K562 (cell line): ENCODE results near the gene PPT2. TPM values are rescaled to one million over a fixed set of nuclear protein-coding genes. Genes with fewer than 3 reads are reported as not detected.

ENCODE experiments used
- ARID1B ChIP-seq: fragments of 450-650 bp; IDR thresholded peaks from 2 replicates; pipeline ENCODE4 v1.6.1; 2016; ENCODE audit warnings: antibody characterized with exemption, mild to moderate bottlenecking, inconsistent platforms
- ATF7 ChIP-seq: fragments of 450-650 bp; IDR thresholded peaks from 2 replicates; pipeline ENCODE4 v1.7.1; 2014; ENCODE audit warnings: mild to moderate bottlenecking, moderate library complexity
- DPF2 ChIP-seq: fragments of 450-650 bp; IDR thresholded peaks from 2 replicates; pipeline ENCODE4 v1.6.1; 2016
- ETV5 ChIP-seq: sonication (generic); formaldehyde crosslinking; IDR thresholded peaks from 2 replicates; pipeline ENCODE4 v1.4.0; 2020; ENCODE audit warnings: low read depth, mild to moderate bottlenecking, missing genetic modification reagents
- HSF4 ChIP-seq: fragments of 250-450 bp; sonication (Bioruptor Pico); IDR thresholded peaks from 2 replicates; pipeline ENCODE4 v2.1.2; 2022; ENCODE audit warnings: mild to moderate bottlenecking, moderate library complexity, borderline replicate concordance
- KLF16 ChIP-seq: IDR thresholded peaks from 2 replicates; pipeline ENCODE4 v1.6.1; 2016; ENCODE audit warnings: antibody characterized with exemption
- MBD2 ChIP-seq: sonication (generic); IDR thresholded peaks from 2 replicates; pipeline ENCODE4 v1.6.1; 2016; ENCODE audit warnings: low read depth, borderline replicate concordance
- MECOM ChIP-seq: fragments of 250-450 bp; sonication (Bioruptor Pico); IDR thresholded peaks from 2 replicates; pipeline ENCODE4 v1.8.0; 2022; ENCODE audit warnings: inconsistent platforms
- MEIS2 ChIP-seq: fragments of 450-650 bp; IDR thresholded peaks from 2 replicates; pipeline ENCODE4 v1.6.1; 2014; ENCODE audit warnings: mild to moderate bottlenecking; ENCODE audit not compliant: partially characterized antibody
- NCOR1 ChIP-seq: fragments of 450-650 bp; IDR thresholded peaks from 2 replicates; pipeline ENCODE4 v1.6.1; 2016; ENCODE audit warnings: mild to moderate bottlenecking, moderate library complexity
- POLR2A ChIP-seq: fragments of 450-650 bp; conservative IDR thresholded peaks from 2 replicates; pipeline ENCODE4 v1.6.1; 2016
- POLR2B ChIP-seq: fragments of 450-650 bp; IDR thresholded peaks from 2 replicates; pipeline ENCODE4 v1.6.1; 2018; ENCODE audit warnings: low read depth; ENCODE audit not compliant: partially characterized antibody
- RBFOX2 ChIP-seq: fragments of 200-400 bp; formaldehyde crosslinking; IDR thresholded peaks from 2 replicates; pipeline ENCODE4 v1.6.1; 2017; ENCODE audit warnings: low read depth, mild to moderate bottlenecking, low read length, moderate library complexity
- ZNF263 ChIP-seq: sonication (generic); formaldehyde crosslinking; IDR thresholded peaks from 2 replicates; pipeline ENCODE4 v1.8.0; 2022; ENCODE audit warnings: mild to moderate bottlenecking, missing genetic modification reagents, borderline replicate concordance
- ZNF347 ChIP-seq: fragments of 450-650 bp; formaldehyde crosslinking; IDR thresholded peaks from 2 replicates; pipeline ENCODE4 v1.4.0; 2020; ENCODE audit warnings: low read depth, mild to moderate bottlenecking, moderate library complexity
- ZNF57 ChIP-seq: fragments of 450-650 bp; formaldehyde crosslinking; IDR thresholded peaks from 2 replicates; pipeline ENCODE4 v1.4.0; 2020; ENCODE audit warnings: mild to moderate bottlenecking, moderate library complexity
- ZNF740 ChIP-seq, 3 experiments: fragments of 200-800 bp in 1 of 3; sonication (Bioruptor generic) in 1 of 3; sonication (generic) in 1 of 3; formaldehyde crosslinking in 1 of 3; IDR thresholded peaks; 2 replicates each; pipeline versions ENCODE4 v1.6.1 to v1.8.0; 2016 to 2022; ENCODE audit warnings: mild to moderate bottlenecking in 2 of 3, missing compliant biosample characterization in 2 of 3, missing genetic modification characterization in 2 of 3, missing genetic modification reagents in 1 of 3
- polyA plus RNA-seq, 8 experiments: library from polyadenylated mRNA; depleted of rRNA in 4 of 8; stranded (reverse) in 5 of 8; unstranded in 3 of 8; fragments of >200 nt; fragmentation: Nextera tagmentation in 2 of 8; fragmentation: Illumina TruSeq in 1 of 8; extraction: Ambion mirVana in 2 of 8; extraction: Trizol in 1 of 8; gene quantifications; 2 replicates each; pipeline versions ENCODE4 v1.2.1 to v1.2.3, GENCODE V29; 2011 to 2014; ENCODE audit warnings: inconsistent platforms in 1 of 8, missing spikeins in 1 of 8
- total RNA-seq, 7 experiments: library from RNA; depleted of rRNA in 6 of 7; stranded (reverse); fragments of >200 nt in 6 of 7; fragmentation: Illumina TruSeq in 2 of 7; extraction: Trizol in 2 of 7; gene quantifications; 2 replicates each; pipeline versions ENCODE4 v1.2.1 to v1.2.3, GENCODE V29; 2011 to 2021; ENCODE audit warnings: low replicate concordance in 1 of 7
- TF ChIP-seq, protein P1 (sequence below), 2 experiments: fragments of 450-650 bp in 1 of 2; IDR thresholded peaks; 2 replicates each; pipeline ENCODE4 v1.6.1; 2011 to 2017; ENCODE audit warnings: low read depth in 2 of 2, antibody characterized with exemption in 1 of 2, borderline replicate concordance in 1 of 2, low read length in 1 of 2, mild to moderate bottlenecking in 1 of 2, mixed read lengths in 1 of 2; ENCODE audit not compliant: control insufficient read depth in 1 of 2
- TF ChIP-seq, protein P2 (sequence below), 2 experiments: fragments of 450-650 bp; IDR thresholded peaks; 2 replicates each; pipeline ENCODE4 v1.6.1; 2016
- TF ChIP-seq, protein P3 (sequence below): fragments of 200-800 bp; sonication (Bioruptor generic); IDR thresholded peaks from 2 replicates; pipeline ENCODE4 v1.6.1; 2017; ENCODE audit warnings: missing genetic modification characterization, missing compliant biosample characterization

PPT2 gene
- total and polyA plus RNA-seq, 9 of the 15 experiments (the other 6 are each of a cell fraction or from before 2014, with no cell fraction given): 27.4 to 98.8 (median 69.9) TPM

GRCh38 chr6:32168807-32169591 lies 15.1 kb downstream of the PPT2 start (continued):
- TF ChIP-seq, protein P1, sequence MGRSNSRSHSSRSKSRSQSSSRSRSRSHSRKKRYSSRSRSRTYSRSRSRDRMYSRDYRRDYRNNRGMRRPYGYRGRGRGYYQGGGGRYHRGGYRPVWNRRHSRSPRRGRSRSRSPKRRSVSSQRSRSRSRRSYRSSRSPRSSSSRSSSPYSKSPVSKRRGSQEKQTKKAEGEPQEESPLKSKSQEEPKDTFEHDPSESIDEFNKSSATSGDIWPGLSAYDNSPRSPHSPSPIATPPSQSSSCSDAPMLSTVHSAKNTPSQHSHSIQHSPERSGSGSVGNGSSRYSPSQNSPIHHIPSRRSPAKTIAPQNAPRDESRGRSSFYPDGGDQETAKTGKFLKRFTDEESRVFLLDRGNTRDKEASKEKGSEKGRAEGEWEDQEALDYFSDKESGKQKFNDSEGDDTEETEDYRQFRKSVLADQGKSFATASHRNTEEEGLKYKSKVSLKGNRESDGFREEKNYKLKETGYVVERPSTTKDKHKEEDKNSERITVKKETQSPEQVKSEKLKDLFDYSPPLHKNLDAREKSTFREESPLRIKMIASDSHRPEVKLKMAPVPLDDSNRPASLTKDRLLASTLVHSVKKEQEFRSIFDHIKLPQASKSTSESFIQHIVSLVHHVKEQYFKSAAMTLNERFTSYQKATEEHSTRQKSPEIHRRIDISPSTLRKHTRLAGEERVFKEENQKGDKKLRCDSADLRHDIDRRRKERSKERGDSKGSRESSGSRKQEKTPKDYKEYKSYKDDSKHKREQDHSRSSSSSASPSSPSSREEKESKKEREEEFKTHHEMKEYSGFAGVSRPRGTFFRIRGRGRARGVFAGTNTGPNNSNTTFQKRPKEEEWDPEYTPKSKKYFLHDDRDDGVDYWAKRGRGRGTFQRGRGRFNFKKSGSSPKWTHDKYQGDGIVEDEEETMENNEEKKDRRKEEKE (IDR thresholded peaks at IDR 0.05; ENCODE audit: borderline replicate concordance in 1 of 2, control insufficient read depth in 1 of 2, low read depth in 2 of 2, low read length in 1 of 2): 0 out of 4 replicates have a peak, but pooled peaks of 1 of the 2 experiments have one; percentile 70
- peak; percentile 81 for TF ChIP-seq DPF2
- no peak for TF ChIP-seq MEIS2
- peak; percentile 73 for TF ChIP-seq NCOR1
- peak; percentile 46; the same call in 1 of the 2 replicates for TF ChIP-seq MBD2
- TF ChIP-seq ATF7: peak; percentile 63
- peak; percentile 65; the same call in 1 of the 2 replicates for TF ChIP-seq ETV5 (CRISPR knock-in tag)
- peak; percentile 22 for TF ChIP-seq POLR2B
- TF ChIP-seq, protein P2, sequence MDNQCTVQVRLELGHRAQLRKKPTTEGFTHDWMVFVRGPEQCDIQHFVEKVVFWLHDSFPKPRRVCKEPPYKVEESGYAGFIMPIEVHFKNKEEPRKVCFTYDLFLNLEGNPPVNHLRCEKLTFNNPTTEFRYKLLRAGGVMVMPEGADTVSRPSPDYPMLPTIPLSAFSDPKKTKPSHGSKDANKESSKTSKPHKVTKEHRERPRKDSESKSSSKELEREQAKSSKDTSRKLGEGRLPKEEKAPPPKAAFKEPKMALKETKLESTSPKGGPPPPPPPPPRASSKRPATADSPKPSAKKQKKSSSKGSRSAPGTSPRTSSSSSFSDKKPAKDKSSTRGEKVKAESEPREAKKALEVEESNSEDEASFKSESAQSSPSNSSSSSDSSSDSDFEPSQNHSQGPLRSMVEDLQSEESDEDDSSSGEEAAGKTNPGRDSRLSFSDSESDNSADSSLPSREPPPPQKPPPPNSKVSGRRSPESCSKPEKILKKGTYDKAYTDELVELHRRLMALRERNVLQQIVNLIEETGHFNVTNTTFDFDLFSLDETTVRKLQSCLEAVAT (IDR thresholded peaks at IDR 0.05): peak in 1 of 2 experiments; percentile 63; a peak in 3 of 4 replicates
- peak; percentile 63; the same call in 1 of the 2 replicates for TF ChIP-seq POLR2A
- TF ChIP-seq ZNF263: peak; percentile 45; the same call in 1 of the 2 replicates
- peak; percentile 60 for TF ChIP-seq RBFOX2
- peak; percentile 12; the same call in 1 of the 2 replicates for TF ChIP-seq KLF16
- TF ChIP-seq HSF4: 0 out of 2 replicates have a peak, but pooled peaks have one; percentile 2
- TF ChIP-seq MECOM (CRISPR knock-in tag): peak; percentile 58; the same call in 1 of the 2 replicates
- TF ChIP-seq ZNF740 (CRISPR knock-in tag; IDR thresholded peaks at IDR 0.05): peak; percentile 74; the same call in 1 of the 2 replicates
- no peak for TF ChIP-seq ZNF740 (tag; IDR thresholded peaks at IDR 0.05)
- TF ChIP-seq ZNF57: 0 out of 2 replicates have a peak, but pooled peaks have one; percentile 9
- TF ChIP-seq, protein P3, sequence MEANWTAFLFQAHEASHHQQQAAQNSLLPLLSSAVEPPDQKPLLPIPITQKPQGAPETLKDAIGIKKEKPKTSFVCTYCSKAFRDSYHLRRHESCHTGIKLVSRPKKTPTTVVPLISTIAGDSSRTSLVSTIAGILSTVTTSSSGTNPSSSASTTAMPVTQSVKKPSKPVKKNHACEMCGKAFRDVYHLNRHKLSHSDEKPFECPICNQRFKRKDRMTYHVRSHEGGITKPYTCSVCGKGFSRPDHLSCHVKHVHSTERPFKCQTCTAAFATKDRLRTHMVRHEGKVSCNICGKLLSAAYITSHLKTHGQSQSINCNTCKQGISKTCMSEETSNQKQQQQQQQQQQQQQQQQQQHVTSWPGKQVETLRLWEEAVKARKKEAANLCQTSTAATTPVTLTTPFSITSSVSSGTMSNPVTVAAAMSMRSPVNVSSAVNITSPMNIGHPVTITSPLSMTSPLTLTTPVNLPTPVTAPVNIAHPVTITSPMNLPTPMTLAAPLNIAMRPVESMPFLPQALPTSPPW: peak; percentile 88
- TF ChIP-seq ARID1B: peak; percentile 78
- TF ChIP-seq ZNF347 (CRISPR knock-in tag): 0 out of 2 replicates have a peak, but pooled peaks have one; percentile 18
